OCI-LY3 (cell line): ENCODE data around the gene NAXE.

Source experiments
- EZH2phosphoT487 ChIP-seq: fragments of 200-600 bp; shearing (Covaris generic); IDR thresholded peaks from 2 replicates; pipeline ENCODE4 v1.6.1; 2018; ENCODE audit warnings: antibody characterized with exemption, mixed run types, low read depth
- TF ChIP-seq, protein P1 (sequence below): fragments of 200-600, 300-600 bp; sonication (generic); IDR thresholded peaks from 2 replicates; pipeline ENCODE4 v1.5.1; 2014; ENCODE audit warnings: antibody characterized with exemption, low read length, low read depth

DNA sequence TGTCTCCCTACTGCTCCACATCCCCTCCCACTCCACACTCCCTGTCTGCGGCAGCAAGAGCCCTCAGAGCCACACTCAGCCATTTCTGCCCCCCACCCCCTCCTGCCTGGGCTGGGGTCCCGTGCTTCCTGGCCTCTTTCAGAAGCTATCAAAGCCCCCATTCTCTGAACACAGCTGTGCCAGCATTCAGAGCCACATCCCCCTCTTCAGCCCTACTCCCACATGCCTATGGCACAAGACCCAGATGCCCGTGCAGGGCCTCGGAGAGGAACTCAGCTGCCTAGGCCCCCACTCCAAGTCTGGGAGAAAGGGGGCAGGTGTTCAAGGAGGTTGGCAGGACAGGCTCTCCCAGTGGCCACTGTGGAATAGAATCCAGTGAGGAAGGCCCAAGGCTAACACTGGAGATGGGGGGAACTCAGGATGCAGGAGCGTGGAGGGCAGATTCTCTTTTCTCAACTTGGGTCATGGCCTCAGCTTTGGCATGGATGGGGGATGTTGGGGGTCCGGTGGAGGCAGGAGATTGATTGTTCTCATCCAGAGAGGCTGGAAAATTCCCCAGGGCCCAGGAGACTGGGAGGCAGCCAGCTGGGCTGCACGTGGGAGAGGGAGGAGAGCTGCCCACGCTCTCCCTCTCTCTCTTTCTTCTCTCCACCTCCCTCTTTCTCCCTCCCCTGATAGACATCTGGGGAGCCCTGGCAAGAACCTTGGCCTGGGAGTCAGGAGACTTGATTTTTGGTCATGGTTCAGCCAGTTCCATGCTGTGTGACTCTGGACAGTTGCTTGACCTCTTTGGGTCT is 46.8 kb downstream of the NAXE start:
- TF ChIP-seq, protein P1, sequence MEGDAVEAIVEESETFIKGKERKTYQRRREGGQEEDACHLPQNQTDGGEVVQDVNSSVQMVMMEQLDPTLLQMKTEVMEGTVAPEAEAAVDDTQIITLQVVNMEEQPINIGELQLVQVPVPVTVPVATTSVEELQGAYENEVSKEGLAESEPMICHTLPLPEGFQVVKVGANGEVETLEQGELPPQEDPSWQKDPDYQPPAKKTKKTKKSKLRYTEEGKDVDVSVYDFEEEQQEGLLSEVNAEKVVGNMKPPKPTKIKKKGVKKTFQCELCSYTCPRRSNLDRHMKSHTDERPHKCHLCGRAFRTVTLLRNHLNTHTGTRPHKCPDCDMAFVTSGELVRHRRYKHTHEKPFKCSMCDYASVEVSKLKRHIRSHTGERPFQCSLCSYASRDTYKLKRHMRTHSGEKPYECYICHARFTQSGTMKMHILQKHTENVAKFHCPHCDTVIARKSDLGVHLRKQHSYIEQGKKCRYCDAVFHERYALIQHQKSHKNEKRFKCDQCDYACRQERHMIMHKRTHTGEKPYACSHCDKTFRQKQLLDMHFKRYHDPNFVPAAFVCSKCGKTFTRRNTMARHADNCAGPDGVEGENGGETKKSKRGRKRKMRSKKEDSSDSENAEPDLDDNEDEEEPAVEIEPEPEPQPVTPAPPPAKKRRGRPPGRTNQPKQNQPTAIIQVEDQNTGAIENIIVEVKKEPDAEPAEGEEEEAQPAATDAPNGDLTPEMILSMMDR, result no peak
- TF ChIP-seq EZH2phosphoT487, result no peak
